H1 (cell line): ENCODE measurements around the gene HTR3C.
"Not testable (repeated sequence)": the region's sequence is repeated elsewhere in the genome, so short reads cannot be mapped to it uniquely, and the experiment has no call there.

Experiments
- CBX5 ChIP-seq: fragments of 300-800, 300-1000 bp; sonication (generic); IDR thresholded peaks from 2 replicates; pipeline ENCODE4 v1.7.1; 2016; ENCODE audit warnings: antibody characterized with exemption, low read length, low read depth
- CEBPB ChIP-seq: IDR thresholded peaks from 2 replicates; pipeline ENCODE4 v1.6.1; 2012; ENCODE audit warnings: low read depth, low read length
- CTCF ChIP-seq, 3 experiments: IDR thresholded peaks; 1 replicate in 2 of 3; 2 replicates in 1 of 3; pipeline versions ENCODE4 v1.5.1 to v1.6.1; 2011; ENCODE audit warnings: low read length in 3 of 3, mild to moderate bottlenecking in 3 of 3, inconsistent platforms in 2 of 3, low read depth in 1 of 3, moderate library complexity in 1 of 3; ENCODE audit not compliant: insufficient read depth in 1 of 3; ENCODE audit errors: control extremely low read depth in 1 of 3
- E2F6 ChIP-seq: IDR thresholded peaks from 2 replicates; pipeline ENCODE4 v1.6.1; 2012; ENCODE audit warnings: inconsistent platforms
- EP300 ChIP-seq, 2 experiments: IDR thresholded peaks; 1 replicate in 1 of 2; 2 replicates in 1 of 2; pipeline ENCODE4 v1.6.1; 2011 to 2012; ENCODE audit warnings: low read depth in 2 of 2, low read length in 2 of 2, mild to moderate bottlenecking in 2 of 2, borderline replicate concordance in 1 of 2, inconsistent platforms in 1 of 2, moderate library complexity in 1 of 2
- EZH2 ChIP-seq: fragments of 200-600 bp; sonication (generic); IDR thresholded peaks from 2 replicates; pipeline ENCODE4 v1.7.1; 2012; ENCODE audit warnings: low read depth, mild to moderate bottlenecking, moderate library complexity, low read length, inconsistent platforms; ENCODE audit not compliant: severe bottlenecking
- KDM1A ChIP-seq: fragments of 200-600, 300-600 bp; sonication (generic); IDR thresholded peaks from 2 replicates; pipeline ENCODE4 v1.7.1; 2016; ENCODE audit warnings: mild to moderate bottlenecking, low read length, borderline replicate concordance
- NRF1 ChIP-seq: IDR thresholded peaks from 2 replicates; pipeline ENCODE4 v1.6.1; 2011; ENCODE audit warnings: mild to moderate bottlenecking, low read depth, low read length, improper control_type of control experiment
- RAD21 ChIP-seq, 2 experiments: IDR thresholded peaks in 1 of 2; conservative IDR thresholded peaks in 1 of 2; 2 replicates each; pipeline ENCODE4 v1.6.1; 2011; ENCODE audit warnings: low read depth in 2 of 2, low read length in 2 of 2, improper control_type of control experiment in 1 of 2, inconsistent platforms in 1 of 2, mild to moderate bottlenecking in 1 of 2, moderate library complexity in 1 of 2
- RNF2 ChIP-seq: fragments of 200-900, 300-1000 bp; sonication (generic); IDR thresholded peaks from 2 replicates; pipeline ENCODE4 v1.7.1; 2016; ENCODE audit warnings: borderline replicate concordance, low read depth, mild to moderate bottlenecking, antibody characterized with exemption, low read length; ENCODE audit not compliant: poor library complexity, severe bottlenecking; ENCODE audit errors: missing control alignments
- SIX5 ChIP-seq: IDR thresholded peaks from 2 replicates; pipeline ENCODE4 v1.6.1; 2011; ENCODE audit warnings: mild to moderate bottlenecking, low read depth, low read length
- TCF12 ChIP-seq: IDR thresholded peaks from 2 replicates; pipeline ENCODE4 v1.6.1; 2011; ENCODE audit warnings: low read depth, mild to moderate bottlenecking, low read length
- YY1 ChIP-seq: IDR thresholded peaks from 2 replicates; pipeline ENCODE4 v1.6.1; 2011; ENCODE audit warnings: low read depth, mild to moderate bottlenecking, low read length
- ZNF274 ChIP-seq: IDR thresholded peaks from 2 replicates; pipeline ENCODE4 v1.7.0; 2012; ENCODE audit warnings: low read length, borderline replicate concordance; ENCODE audit errors: extremely low read depth

- TF ChIP-seq E2F6; CTCF (IDR thresholded peaks at IDR 0.05; ENCODE audit: control extremely low read depth in 1 of 3, insufficient read depth in 1 of 3, low read depth in 1 of 3, low read length in 3 of 3); RNF2; YY1; TCF12; CEBPB; SIX5; EZH2; RAD21 (IDR thresholded peaks at IDR 0.05 in 1 of 2, conservative IDR thresholded peaks at IDR 0.05 in 1 of 2; ENCODE audit: low read depth in 2 of 2, low read length in 2 of 2); CBX5; ZNF274; KDM1A; EP300 (IDR thresholded peaks at IDR 0.05; ENCODE audit: borderline replicate concordance in 1 of 2, low read depth in 2 of 2, low read length in 2 of 2); NRF1: not testable (repeated sequence)
These were observed 14.5 kb upstream of the HTR3C start for GRCh38 chr3:184038307-184038706.
